HepG2 (cell line): ENCODE results near the gene METTL5. TPM values are rescaled to one million over a fixed set of nuclear protein-coding genes. Genes with fewer than 3 reads are reported as not detected.
A peak's percentile ranks its signal among the peaks of the same experiment; 100 is the strongest.

Experiments used
- ATAD3A ChIP-seq: sonication (generic); formaldehyde crosslinking; IDR thresholded peaks from 2 replicates; pipeline ENCODE4 v1.4.0; 2020; ENCODE audit warnings: missing genetic modification reagents
- DMAP1 ChIP-seq: IDR thresholded peaks from 2 replicates; pipeline ENCODE4 v1.6.1; 2016
- FIP1L1 ChIP-seq: fragments of 200-400 bp; formaldehyde crosslinking; IDR thresholded peaks from 2 replicates; pipeline ENCODE4 v1.6.1; 2018; ENCODE audit warnings: low read depth, mild to moderate bottlenecking, low read length, moderate library complexity, borderline replicate concordance; ENCODE audit not compliant: insufficient read depth
- FOXA3 ChIP-seq: IDR thresholded peaks from 2 replicates; pipeline ENCODE4 v1.6.1; 2016; ENCODE audit warnings: missing genetic modification reagents, missing compliant biosample characterization
- LCORL ChIP-seq, 2 experiments: fragments of 450-650 bp in 1 of 2; sonication (generic) in 1 of 2; formaldehyde crosslinking in 1 of 2; IDR thresholded peaks; 2 replicates each; pipeline versions ENCODE4 v1.5.0 to v1.6.1; 2017 to 2020; ENCODE audit warnings: antibody characterized with exemption in 1 of 2, missing genetic modification reagents in 1 of 2
- MED13 ChIP-seq: sonication (generic); formaldehyde crosslinking; IDR thresholded peaks from 2 replicates; pipeline ENCODE4 v1.5.0; 2020; ENCODE audit warnings: missing genetic modification reagents
- NFYB ChIP-seq: sonication (generic); formaldehyde crosslinking; IDR thresholded peaks from 2 replicates; pipeline ENCODE4 v1.4.0; 2020; ENCODE audit warnings: missing genetic modification reagents
- NONO ChIP-seq, 2 experiments: fragments of 450-650 bp in 1 of 2; sonication (generic) in 1 of 2; formaldehyde crosslinking in 1 of 2; IDR thresholded peaks in 1 of 2; conservative IDR thresholded peaks in 1 of 2; 2 replicates each; pipeline versions ENCODE4 v1.6.1 to v1.8.0; 2017 to 2022; ENCODE audit warnings: mild to moderate bottlenecking in 1 of 2, missing genetic modification reagents in 1 of 2, moderate library complexity in 1 of 2
- SOX5 ChIP-seq: IDR thresholded peaks from 2 replicates; pipeline ENCODE4 v1.6.1; 2016; ENCODE audit warnings: borderline replicate concordance
- SRSF4 ChIP-seq: fragments of 200-400 bp; formaldehyde crosslinking; IDR thresholded peaks from one replicate; pipeline ENCODE4 v1.6.1; 2018; ENCODE audit warnings: mild to moderate bottlenecking, low read depth, low read length, moderate library complexity; ENCODE audit not compliant: poor library complexity, severe bottlenecking
- YY1 ChIP-seq: IDR thresholded peaks from 2 replicates; pipeline ENCODE4 v1.6.1; 2011; ENCODE audit warnings: low read length, low read depth, moderate library complexity, mild to moderate bottlenecking; ENCODE audit not compliant: insufficient read depth, insufficient replicate concordance
- ZBTB21 ChIP-seq: sonication (generic); formaldehyde crosslinking; IDR thresholded peaks from 2 replicates; pipeline ENCODE4 v1.4.0; 2020; ENCODE audit warnings: missing genetic modification reagents
- ZFX ChIP-seq: sonication (generic); formaldehyde crosslinking; IDR thresholded peaks from 2 replicates; pipeline ENCODE4 v1.4.0; 2020; ENCODE audit warnings: mild to moderate bottlenecking, low read depth, missing genetic modification reagents, moderate library complexity
- ZNF101 ChIP-seq: sonication (generic); formaldehyde crosslinking; IDR thresholded peaks from 2 replicates; pipeline ENCODE4 v1.4.0; 2020; ENCODE audit warnings: mild to moderate bottlenecking, low read depth, missing genetic modification reagents, borderline replicate concordance
- ZNF124 ChIP-seq: sonication (generic); formaldehyde crosslinking; IDR thresholded peaks from 2 replicates; pipeline ENCODE4 v1.4.0; 2020; ENCODE audit warnings: missing genetic modification reagents
- ZNF577 ChIP-seq: sonication (generic); formaldehyde crosslinking; IDR thresholded peaks from 2 replicates; pipeline ENCODE4 v1.4.0; 2020; ENCODE audit warnings: mild to moderate bottlenecking, low read depth, missing genetic modification reagents, borderline replicate concordance
- ZNF660 ChIP-seq: sonication (generic); formaldehyde crosslinking; IDR thresholded peaks from 2 replicates; pipeline ENCODE4 v1.5.1; 2020; ENCODE audit warnings: mild to moderate bottlenecking, low read depth, missing genetic modification reagents, borderline replicate concordance
- polyA plus RNA-seq, 8 experiments: library from polyadenylated mRNA; depleted of rRNA in 3 of 8; stranded (reverse) in 7 of 8; unstranded in 1 of 8; fragments of >200 nt; fragmentation: Illumina TruSeq in 4 of 8; extraction: Trizol in 4 of 8; gene quantifications; 2 replicates each; pipeline versions ENCODE4 v1.2.1 to v1.2.3, GENCODE V29; 2011 to 2016; ENCODE audit warnings: low read depth in 4 of 8, missing spikeins in 1 of 8, mixed read lengths in 1 of 8; ENCODE audit not compliant: insufficient read depth in 1 of 8
- total RNA-seq, 5 experiments: library from RNA; depleted of rRNA; stranded (reverse); fragments of >200 nt; fragmentation: Illumina TruSeq; extraction: Trizol; gene quantifications; 2 replicates each; pipeline ENCODE4 v1.2.3, GENCODE V29; 2016; ENCODE audit warnings: low read depth in 1 of 5
- TF ChIP-seq, protein P1 (sequence below): IDR thresholded peaks from 2 replicates; pipeline ENCODE4 v1.6.1; 2012; ENCODE audit warnings: low read depth, low read length, improper control_type of control experiment
- TF ChIP-seq, protein P2 (sequence below): sonication (generic); formaldehyde crosslinking; IDR thresholded peaks from 2 replicates; pipeline ENCODE4 v1.5.0; 2020; ENCODE audit warnings: mild to moderate bottlenecking, missing genetic modification reagents, borderline replicate concordance
- TF ChIP-seq, protein P3 (sequence below): sonication (generic); formaldehyde crosslinking; conservative IDR thresholded peaks from 2 replicates; pipeline ENCODE4 v1.8.1; 2023; ENCODE audit warnings: missing genetic modification reagents
- TF ChIP-seq, protein P4 (sequence below): sonication (generic); formaldehyde crosslinking; IDR thresholded peaks from 2 replicates; pipeline ENCODE4 v1.4.0; 2020; ENCODE audit warnings: mild to moderate bottlenecking, missing genetic modification reagents

The METTL5 gene
- total and polyA plus RNA-seq, 2 of the 13 experiments (the other 11 are each of a cell fraction or from before 2014, with no cell fraction given), result 50.7 to 95.1 TPM

DNA sequence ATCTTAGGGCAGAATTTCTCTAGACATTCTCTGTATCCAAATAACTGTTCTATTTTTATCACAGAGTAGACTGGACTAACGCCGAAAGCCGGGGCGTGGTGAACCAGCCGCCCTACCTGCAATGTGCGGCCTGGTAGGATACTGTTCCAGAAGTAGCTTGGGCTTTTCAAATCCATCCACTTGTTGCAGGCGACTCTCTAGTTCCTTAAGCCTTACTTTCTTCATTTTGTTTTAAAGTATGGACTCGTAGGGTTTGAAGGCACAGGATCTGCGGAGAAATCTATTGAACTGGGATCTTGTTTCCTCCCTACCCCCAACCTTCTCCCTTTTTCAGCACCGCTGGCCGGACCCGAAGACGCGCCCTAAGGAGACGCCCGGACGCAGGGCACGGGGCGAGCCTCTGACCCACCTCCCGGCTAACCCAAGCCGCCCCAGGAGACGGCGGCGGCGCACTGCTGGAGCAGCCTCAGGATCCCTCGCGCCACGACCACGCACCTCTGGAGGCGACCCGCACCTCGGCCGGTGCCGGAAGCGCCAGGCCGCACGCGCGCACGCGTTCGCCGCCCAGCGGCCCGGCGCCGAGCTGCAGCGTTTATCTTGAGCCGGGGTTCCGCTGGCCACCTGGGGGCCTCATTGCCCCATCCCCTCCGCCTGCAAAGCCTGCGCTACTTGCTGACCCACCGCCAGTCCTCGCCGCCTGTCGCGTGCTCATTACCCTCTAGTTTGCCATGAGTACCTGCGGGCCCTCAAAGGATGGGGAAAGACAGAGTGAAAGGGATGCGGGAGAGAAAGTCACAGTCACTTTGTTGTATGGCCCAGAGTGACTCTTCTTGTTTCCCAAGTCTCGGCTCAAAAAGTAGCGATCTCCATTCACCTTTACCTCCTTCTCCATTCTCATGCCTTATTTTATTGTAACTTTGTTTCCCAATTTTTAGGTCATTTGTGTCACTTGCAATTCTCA, at the start of gene METTL5 (continued):
- TF ChIP-seq, protein P1, sequence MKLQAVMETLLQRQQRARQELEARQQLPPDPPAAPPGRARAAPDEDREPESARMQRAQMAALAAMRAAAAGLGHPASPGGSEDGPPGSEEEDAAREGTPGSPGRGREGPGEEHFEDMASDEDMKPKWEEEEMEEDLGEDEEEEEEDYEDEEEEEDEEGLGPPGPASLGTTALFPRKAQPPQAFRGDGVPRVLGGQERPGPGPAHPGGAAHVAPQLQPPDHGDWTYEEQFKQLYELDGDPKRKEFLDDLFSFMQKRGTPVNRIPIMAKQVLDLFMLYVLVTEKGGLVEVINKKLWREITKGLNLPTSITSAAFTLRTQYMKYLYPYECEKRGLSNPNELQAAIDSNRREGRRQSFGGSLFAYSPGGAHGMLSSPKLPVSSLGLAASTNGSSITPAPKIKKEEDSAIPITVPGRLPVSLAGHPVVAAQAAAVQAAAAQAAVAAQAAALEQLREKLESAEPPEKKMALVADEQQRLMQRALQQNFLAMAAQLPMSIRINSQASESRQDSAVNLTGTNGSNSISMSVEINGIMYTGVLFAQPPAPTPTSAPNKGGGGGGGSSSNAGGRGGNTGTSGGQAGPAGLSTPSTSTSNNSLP, result no peak
- TF ChIP-seq DMAP1 (peak; percentile 92), FIP1L1 (0 out of 2 replicates have a peak, but pooled peaks have one; percentile 86), NFYB (CRISPR knock-in tag) (no peak), NONO (IDR thresholded peaks at IDR 0.05) (no peak), NONO (CRISPR knock-in tag; conservative IDR thresholded peaks at IDR 0.05) (peak; percentile 91), YY1 (peak; percentile 85), SOX5 (CRISPR knock-in tag) (peak; percentile 52; the same call in 1 of the 2 replicates), SRSF4 (no peak), ZNF660 (CRISPR knock-in tag) (no peak), MED13 (CRISPR knock-in tag) (peak; percentile 70; the same call in 1 of the 2 replicates), ZNF577 (CRISPR knock-in tag) (peak; percentile 86; the same call in 1 of the 2 replicates), ZNF101 (no peak), ATAD3A (CRISPR knock-in tag) (no peak; the same call in 1 of the 2 replicates), ZBTB21 (no peak), ZFX (CRISPR knock-in tag) (peak; percentile 99), ZNF124 (CRISPR knock-in tag) (no peak; the same call in 1 of the 2 replicates), FOXA3 (CRISPR knock-in tag) (peak; percentile 79), LCORL (IDR thresholded peaks at IDR 0.05) (no peak), LCORL (CRISPR knock-in tag; IDR thresholded peaks at IDR 0.05) (peak; percentile 76)
- TF ChIP-seq, protein P2, sequence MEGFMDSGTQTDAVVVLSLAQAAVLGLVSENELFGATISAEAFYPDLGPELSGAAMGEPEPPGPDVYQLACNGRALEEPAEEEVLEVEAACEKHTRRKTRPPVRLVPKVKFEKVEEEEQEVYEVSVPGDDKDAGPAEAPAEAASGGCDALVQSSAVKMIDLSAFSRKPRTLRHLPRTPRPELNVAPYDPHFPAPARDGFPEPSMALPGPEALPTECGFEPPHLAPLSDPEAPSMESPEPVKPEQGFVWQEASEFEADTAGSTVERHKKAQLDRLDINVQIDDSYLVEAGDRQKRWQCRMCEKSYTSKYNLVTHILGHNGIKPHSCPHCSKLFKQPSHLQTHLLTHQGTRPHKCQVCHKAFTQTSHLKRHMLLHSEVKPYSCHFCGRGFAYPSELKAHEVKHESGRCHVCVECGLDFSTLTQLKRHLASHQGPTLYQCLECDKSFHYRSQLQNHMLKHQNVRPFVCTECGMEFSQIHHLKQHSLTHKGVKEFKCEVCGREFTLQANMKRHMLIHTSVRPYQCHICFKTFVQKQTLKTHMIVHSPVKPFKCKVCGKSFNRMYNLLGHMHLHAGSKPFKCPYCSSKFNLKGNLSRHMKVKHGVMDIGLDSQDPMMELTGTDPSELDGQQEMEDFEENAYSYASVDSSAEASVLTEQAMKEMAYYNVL (CRISPR knock-in tag), result peak; percentile 44; the same call in 1 of the 2 replicates
- TF ChIP-seq, protein P3, sequence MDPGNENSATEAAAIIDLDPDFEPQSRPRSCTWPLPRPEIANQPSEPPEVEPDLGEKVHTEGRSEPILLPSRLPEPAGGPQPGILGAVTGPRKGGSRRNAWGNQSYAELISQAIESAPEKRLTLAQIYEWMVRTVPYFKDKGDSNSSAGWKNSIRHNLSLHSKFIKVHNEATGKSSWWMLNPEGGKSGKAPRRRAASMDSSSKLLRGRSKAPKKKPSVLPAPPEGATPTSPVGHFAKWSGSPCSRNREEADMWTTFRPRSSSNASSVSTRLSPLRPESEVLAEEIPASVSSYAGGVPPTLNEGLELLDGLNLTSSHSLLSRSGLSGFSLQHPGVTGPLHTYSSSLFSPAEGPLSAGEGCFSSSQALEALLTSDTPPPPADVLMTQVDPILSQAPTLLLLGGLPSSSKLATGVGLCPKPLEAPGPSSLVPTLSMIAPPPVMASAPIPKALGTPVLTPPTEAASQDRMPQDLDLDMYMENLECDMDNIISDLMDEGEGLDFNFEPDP (CRISPR knock-in tag), result 0 out of 2 replicates have a peak, but pooled peaks have one; percentile 18
- TF ChIP-seq, protein P4, sequence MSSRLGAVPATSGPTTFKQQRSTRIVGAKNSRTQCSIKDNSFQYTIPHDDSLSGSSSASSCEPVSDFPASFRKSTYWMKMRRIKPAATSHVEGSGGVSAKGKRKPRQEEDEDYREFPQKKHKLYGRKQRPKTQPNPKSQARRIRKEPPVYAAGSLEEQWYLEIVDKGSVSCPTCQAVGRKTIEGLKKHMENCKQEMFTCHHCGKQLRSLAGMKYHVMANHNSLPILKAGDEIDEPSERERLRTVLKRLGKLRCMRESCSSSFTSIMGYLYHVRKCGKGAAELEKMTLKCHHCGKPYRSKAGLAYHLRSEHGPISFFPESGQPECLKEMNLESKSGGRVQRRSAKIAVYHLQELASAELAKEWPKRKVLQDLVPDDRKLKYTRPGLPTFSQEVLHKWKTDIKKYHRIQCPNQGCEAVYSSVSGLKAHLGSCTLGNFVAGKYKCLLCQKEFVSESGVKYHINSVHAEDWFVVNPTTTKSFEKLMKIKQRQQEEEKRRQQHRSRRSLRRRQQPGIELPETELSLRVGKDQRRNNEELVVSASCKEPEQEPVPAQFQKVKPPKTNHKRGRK (CRISPR knock-in tag), result no peak
